HL-60 (cell line): ENCODE measurements around the gene CST5.

Experiments used
- TF ChIP-seq, protein P1 (sequence below): IDR thresholded peaks from one replicate; pipeline ENCODE4 v1.5.1; 2011; ENCODE audit warnings: low read length, control low read depth, inconsistent platforms; ENCODE audit not compliant: insufficient read depth
- TF ChIP-seq, protein P2 (sequence below): IDR thresholded peaks from 2 replicates; pipeline ENCODE4 v1.6.1; 2012; ENCODE audit warnings: low read depth; ENCODE audit not compliant: insufficient replicate concordance

DNA sequence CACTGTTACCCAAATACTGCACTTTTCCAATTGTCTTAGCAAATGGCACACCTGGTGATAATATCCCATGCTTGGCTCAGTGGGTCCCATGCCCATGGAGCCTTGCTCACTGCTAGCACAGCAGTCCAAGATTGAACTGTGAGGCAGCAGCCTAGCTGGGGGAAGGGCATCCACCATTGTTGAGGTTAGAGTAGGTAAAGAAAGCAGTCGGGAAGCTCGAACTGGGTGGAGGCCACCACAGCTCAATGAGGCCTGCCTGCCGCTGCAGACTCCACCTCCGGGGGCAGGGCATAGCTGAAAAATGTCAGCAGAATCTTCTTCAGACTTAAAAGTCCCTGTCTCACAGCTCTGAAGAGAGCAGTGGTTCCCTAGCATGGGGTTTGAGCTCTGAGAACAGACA, 43.8 kb downstream of the CST5 start:
- TF ChIP-seq, protein P1, sequence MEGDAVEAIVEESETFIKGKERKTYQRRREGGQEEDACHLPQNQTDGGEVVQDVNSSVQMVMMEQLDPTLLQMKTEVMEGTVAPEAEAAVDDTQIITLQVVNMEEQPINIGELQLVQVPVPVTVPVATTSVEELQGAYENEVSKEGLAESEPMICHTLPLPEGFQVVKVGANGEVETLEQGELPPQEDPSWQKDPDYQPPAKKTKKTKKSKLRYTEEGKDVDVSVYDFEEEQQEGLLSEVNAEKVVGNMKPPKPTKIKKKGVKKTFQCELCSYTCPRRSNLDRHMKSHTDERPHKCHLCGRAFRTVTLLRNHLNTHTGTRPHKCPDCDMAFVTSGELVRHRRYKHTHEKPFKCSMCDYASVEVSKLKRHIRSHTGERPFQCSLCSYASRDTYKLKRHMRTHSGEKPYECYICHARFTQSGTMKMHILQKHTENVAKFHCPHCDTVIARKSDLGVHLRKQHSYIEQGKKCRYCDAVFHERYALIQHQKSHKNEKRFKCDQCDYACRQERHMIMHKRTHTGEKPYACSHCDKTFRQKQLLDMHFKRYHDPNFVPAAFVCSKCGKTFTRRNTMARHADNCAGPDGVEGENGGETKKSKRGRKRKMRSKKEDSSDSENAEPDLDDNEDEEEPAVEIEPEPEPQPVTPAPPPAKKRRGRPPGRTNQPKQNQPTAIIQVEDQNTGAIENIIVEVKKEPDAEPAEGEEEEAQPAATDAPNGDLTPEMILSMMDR: no peak
- TF ChIP-seq, protein P2, sequence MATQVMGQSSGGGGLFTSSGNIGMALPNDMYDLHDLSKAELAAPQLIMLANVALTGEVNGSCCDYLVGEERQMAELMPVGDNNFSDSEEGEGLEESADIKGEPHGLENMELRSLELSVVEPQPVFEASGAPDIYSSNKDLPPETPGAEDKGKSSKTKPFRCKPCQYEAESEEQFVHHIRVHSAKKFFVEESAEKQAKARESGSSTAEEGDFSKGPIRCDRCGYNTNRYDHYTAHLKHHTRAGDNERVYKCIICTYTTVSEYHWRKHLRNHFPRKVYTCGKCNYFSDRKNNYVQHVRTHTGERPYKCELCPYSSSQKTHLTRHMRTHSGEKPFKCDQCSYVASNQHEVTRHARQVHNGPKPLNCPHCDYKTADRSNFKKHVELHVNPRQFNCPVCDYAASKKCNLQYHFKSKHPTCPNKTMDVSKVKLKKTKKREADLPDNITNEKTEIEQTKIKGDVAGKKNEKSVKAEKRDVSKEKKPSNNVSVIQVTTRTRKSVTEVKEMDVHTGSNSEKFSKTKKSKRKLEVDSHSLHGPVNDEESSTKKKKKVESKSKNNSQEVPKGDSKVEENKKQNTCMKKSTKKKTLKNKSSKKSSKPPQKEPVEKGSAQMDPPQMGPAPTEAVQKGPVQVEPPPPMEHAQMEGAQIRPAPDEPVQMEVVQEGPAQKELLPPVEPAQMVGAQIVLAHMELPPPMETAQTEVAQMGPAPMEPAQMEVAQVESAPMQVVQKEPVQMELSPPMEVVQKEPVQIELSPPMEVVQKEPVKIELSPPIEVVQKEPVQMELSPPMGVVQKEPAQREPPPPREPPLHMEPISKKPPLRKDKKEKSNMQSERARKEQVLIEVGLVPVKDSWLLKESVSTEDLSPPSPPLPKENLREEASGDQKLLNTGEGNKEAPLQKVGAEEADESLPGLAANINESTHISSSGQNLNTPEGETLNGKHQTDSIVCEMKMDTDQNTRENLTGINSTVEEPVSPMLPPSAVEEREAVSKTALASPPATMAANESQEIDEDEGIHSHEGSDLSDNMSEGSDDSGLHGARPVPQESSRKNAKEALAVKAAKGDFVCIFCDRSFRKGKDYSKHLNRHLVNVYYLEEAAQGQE: no peak
